HG03103 (cell line): Measurements from ENCODE around the gene NR4A3.
"Not testable (repeated sequence)": the region's sequence is repeated elsewhere in the genome, so short reads cannot be mapped to it uniquely, and the experiment has no call there.

Experiments used
- ATAC-seq: cut with Tn5 transposase; IDR thresholded peaks from one replicate; pipeline ENCODE4 v1.9.1; 2021; ENCODE audit warnings: low read depth; ENCODE audit not compliant: unreplicated experiment

Gene NR4A3

GRCh38 chr9:99828417-99829176, 6.9 kb downstream of the NR4A3 start:
- no peak for ATAC-seq

- no peak for ATAC-seq
Measured at GRCh38 chr9:99831857-99832557, 10.3 kb downstream of the NR4A3 start.

GRCh38 chr9:99832558-99832864, 10.8 kb downstream of the NR4A3 start:
- no peak for ATAC-seq

DNA sequence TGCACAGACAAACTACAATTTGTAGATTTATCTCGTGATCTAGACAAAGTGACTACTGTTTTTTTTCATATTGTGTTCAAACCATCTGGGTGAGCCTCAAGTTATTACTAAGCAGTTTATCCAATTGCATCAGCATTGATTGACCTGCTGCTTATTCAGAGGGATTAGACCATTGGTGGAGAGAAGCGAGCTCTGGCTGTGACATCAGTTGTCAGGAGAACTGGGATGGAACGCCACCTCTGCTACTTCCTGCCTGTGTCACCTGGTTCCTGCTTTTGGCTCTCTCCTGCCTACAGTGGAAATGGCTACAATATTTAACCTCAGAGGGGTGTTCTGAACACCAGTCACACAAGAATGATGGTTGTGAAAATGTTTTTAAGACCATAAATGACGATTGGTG, 12.1 kb downstream of the NR4A3 start:
- no peak for ATAC-seq

DNA sequence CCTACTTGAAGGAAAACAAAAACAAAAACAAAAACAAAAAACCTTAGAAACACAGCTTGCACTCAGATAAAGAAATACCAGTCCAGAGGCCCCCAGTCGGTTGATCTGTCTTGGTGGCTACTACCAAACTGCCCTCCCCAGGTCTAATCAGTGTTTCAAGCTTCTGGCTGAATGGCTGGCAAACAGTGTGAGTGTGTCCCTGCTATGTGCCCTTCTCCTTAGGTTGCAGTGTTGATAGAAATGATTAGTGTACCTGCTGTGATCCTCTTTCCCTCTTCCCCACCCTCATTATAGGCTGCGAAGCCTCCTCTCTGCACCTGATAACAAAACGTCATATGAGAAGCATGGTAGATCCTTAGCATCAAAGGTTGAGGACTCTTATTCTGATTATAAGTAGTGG, 12.8 kb downstream of the NR4A3 start:
- no peak for ATAC-seq

DNA sequence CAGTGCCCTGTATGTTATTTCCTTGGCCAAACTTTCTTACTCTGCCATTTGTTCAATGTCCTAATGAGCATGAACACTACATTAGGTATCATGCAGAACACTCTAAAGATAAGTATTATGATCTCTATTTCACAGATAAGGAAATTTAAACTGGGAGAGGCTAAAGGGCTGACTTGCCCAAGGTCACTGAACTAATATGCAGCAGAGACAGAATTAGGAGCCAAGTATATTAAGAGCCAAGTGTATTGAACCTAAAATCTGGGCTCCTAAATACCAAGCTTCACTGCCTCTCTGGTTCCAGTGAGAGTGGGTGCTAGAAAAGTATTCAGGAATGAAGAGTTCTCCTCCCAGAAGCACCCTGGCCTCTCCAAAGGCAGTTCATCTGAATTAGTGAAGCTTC, 13.5 kb downstream of the NR4A3 start:
- no peak for ATAC-seq

GRCh38 chr9:99835581-99835980, 13.9 kb downstream of the NR4A3 start:
- ATAC-seq: no peak

- no peak for ATAC-seq
Measured at GRCh38 chr9:99840072-99840471, 18.4 kb downstream of the NR4A3 start.

GRCh38 chr9:99845063-99845462, 23.4 kb downstream of the NR4A3 start:
- ATAC-seq: no peak

GRCh38 chr9:99848447-99848846, 26.8 kb downstream of the NR4A3 start:
- ATAC-seq: no peak

DNA sequence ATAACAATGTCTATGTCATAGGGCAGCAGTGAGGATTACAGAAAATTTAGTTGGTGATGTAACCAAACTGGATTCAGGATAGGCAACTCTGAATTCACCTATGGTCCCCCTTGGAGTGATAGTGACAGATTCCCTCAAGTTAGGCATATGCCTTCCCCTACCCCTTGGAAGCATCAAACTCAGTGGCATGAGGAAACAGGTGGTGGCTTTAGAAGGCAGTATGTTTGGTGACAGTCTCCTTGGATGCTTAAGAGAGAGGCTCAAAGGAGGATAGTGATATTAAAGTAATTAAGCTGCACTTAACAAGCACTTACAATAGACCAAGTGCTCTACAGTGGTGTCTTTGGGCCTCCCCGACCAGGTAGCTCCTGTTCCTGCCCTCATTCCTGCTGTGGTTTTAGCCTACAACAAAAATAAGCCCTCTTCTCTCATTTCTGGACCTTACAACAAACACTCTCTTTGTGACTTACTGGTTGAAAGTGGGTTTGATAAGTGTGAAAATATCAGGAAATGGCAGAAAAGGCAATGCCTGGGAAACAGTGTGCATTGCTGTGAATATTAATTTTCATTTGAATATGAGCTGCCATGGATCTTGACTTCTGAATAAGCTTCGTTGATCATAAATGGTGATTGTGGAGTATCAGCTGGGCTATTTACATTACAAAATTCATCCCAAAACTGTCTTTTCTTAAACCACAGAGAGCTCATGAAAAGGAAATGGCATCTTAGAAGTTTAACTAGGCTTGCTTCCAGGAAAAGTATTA, 29.2 kb downstream of the NR4A3 start:
- ATAC-seq: peak; percentile 14

- ATAC-seq: peak; percentile 94
Measured at GRCh38 chr9:99851500-99851822, 29.8 kb downstream of the NR4A3 start.

- ATAC-seq: peak; percentile 41
Measured at GRCh38 chr9:99852617-99853016, 30.9 kb downstream of the NR4A3 start.

- ATAC-seq: no peak
Measured at GRCh38 chr9:99855467-99856176, 33.9 kb downstream of the NR4A3 start.

DNA sequence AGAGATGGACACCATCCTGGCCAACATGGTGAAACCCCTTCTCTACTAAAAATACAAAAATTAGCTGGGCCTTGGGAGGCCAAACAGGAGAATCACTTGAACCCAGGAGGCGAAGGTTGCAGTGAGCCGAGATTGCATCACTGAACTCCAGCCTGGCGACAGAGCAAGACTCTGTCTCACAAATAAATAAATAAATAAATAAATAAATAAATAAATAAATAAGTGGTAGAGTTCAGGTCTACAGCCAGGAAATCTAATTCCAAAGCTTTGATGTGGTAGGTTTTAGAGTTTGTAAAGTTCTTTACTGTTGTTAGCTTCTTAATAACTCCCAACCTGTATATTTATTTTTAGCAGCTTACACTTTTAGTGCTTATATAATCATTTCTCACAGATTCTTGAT, 35.9 kb downstream of the NR4A3 start:
- not testable (repeated sequence) for ATAC-seq

- no peak for ATAC-seq
Measured at GRCh38 chr9:99858087-99858486, 36.4 kb downstream of the NR4A3 start.

- no peak for ATAC-seq
Measured at GRCh38 chr9:99859243-99859980, 37.7 kb downstream of the NR4A3 start.

- ATAC-seq: no peak
Measured at GRCh38 chr9:99860266-99860665, 38.6 kb downstream of the NR4A3 start.

- no peak for ATAC-seq
Measured at GRCh38 chr9:99863955-99864354, 42.3 kb downstream of the NR4A3 start.

GRCh38 chr9:99866398-99866797, 44.7 kb downstream of the NR4A3 start:
- ATAC-seq: no peak
